Activated T-cell treated with anti-CD3 and anti-CD28 coated beads, Interleukin-2, amount 50 U/mL, for 4 hours (primary cell): ENCODE data around the gene RASA2. TPM values are rescaled to one million over a fixed set of nuclear protein-coding genes. Genes with fewer than 3 reads are reported as not detected.
A peak's percentile ranks its signal among the peaks of the same experiment; 100 is the strongest.

Source experiments
- ATAC-seq, 2 donors: fragments of 200-7000 bp; cut with Tn5 transposase; one replicate each; pipeline ENCODE4 v1.10.0; 2021
- DNase-seq: peaks from one replicate; pipeline ENCODE4 v3.0.0-alpha.2; 2020
- H3K27me3 Mint-ChIP-seq: one replicate; pipeline ENCODE4 v1.8.0; 2021; ENCODE audit warnings: low read depth, mixed read lengths
- H3K36me3 Mint-ChIP-seq: one replicate; pipeline ENCODE4 v1.8.0; 2022; ENCODE audit warnings: mixed read lengths; ENCODE audit not compliant: insufficient read depth
- H3K4me1 Mint-ChIP-seq: one replicate; pipeline ENCODE4 v1.8.0; 2021; ENCODE audit warnings: low read depth, mixed read lengths
- H3K4me3 Mint-ChIP-seq: one replicate; pipeline ENCODE4 v1.8.0; 2021; ENCODE audit warnings: mild to moderate bottlenecking, moderate library complexity, mixed read lengths
- H3K9me3 Mint-ChIP-seq: one replicate; pipeline ENCODE4 v1.8.0; 2021; ENCODE audit warnings: mixed read lengths
- total RNA-seq, 3 donors: library from RNA; stranded (reverse); gene quantifications; one replicate each; pipeline ENCODE4 v1.2.1, GENCODE V29; 2021

RASA2 gene
- total RNA-seq, 3 donors from 2014 or later: 31.0 to 37.0 (median 32.4) TPM

- DNase-seq (no peak), ATAC-seq (no peak)
- H3K4me1 Mint-ChIP-seq: peaks cover 9% of the 10 kb centered on the region
- H3K9me3 Mint-ChIP-seq: no peaks in the 10 kb centered on the region
- H3K27me3 Mint-ChIP-seq: no peaks in the 10 kb centered on the region
- H3K36me3 Mint-ChIP-seq: peaks cover 15% of the 10 kb centered on the region
- no peak overlapping the region for H3K4me3 Mint-ChIP-seq
These were observed 83.2 kb downstream of the RASA2 start for GRCh38 chr3:141570068-141570467.

GRCh38 chr3:141575879-141576743 is 89.3 kb downstream of the RASA2 start:
- DNase-seq: no peak

DNA sequence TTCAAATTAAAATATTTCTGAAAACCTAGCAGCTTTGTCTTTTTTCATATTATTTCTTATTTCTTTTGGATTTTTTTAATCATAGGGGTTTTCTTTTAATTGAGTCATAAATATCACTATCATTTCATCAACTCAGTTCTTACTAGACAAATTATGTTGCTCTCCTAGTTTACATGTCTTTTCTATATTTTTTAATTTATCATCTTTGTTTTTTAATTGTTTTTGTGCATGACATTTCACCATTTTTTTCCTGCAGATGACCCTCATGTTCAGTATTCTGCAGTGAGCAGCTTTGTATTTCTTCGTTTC is 89.9 kb downstream of the RASA2 start:
- no peak for DNase-seq
- no peaks in the 10 kb centered on the region for H3K9me3 Mint-ChIP-seq
- H3K27me3 Mint-ChIP-seq: no peaks in the 10 kb centered on the region
- no peak overlapping the region for H3K4me3 Mint-ChIP-seq
- H3K36me3 Mint-ChIP-seq: peaks cover 21% of the 10 kb centered on the region
- ATAC-seq: no peak
- peaks cover 12% of the 10 kb centered on the region for H3K4me1 Mint-ChIP-seq

More at GRCh38 chr3:141575879-141576743, 89.3 kb downstream of the RASA2 start:
- Mint-ChIP-seq H3K4me1 (peaks cover 12% of the 10 kb centered on the region), H3K9me3 (no peaks in the 10 kb centered on the region), H3K4me3 (no peak overlapping the region), H3K36me3 (peaks cover 21% of the 10 kb centered on the region), H3K27me3 (no peaks in the 10 kb centered on the region)
- ATAC-seq: peak; percentile 67 to 71

DNA sequence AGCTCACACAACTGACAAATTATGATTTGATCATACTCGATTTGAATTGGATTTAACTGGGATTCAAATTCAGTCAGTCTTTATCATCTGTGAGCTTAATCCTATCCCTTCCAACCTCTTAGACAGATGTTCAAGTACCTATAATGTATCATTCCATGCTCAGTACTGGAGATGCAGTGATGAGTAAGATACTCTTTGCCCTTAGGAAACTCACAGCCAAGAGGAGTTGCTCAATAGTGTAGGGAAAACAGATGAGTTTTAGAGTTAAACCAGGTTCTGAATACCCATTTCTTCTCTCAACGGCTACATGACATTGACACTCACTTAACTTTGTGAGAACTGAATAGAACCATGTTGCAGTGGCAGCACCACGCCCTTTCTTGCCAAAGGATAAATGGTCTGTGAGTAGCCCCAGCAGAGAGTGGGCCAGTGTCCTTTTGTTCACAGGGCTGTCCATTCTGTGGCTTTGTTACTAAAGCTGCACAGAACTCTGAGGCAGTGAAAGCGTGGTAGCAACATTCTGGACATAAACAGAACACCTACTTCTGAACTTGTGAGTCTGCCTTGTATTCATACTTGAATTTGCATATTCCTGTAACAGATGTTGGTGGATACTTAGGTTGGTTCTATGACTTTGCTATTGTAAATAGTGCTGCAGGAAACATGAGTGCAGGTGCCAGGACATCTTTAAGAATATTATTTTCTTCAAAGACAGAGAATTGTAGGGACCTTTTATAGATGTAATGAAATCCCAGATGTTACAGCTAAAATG is 91.6 kb downstream of the RASA2 start:
- H3K9me3 Mint-ChIP-seq: no peaks in the 10 kb centered on the region
- ATAC-seq: no peak
- peaks cover 12% of the 10 kb centered on the region for H3K4me1 Mint-ChIP-seq
- DNase-seq: no peak
- H3K27me3 Mint-ChIP-seq: no peaks in the 10 kb centered on the region
- no peak overlapping the region for H3K4me3 Mint-ChIP-seq
- H3K36me3 Mint-ChIP-seq: peaks cover 17% of the 10 kb centered on the region

- H3K4me1 Mint-ChIP-seq: no peaks in the 10 kb centered on the region
- peaks cover 60% of the 10 kb centered on the region for H3K36me3 Mint-ChIP-seq
These were observed 107.5 kb downstream of the RASA2 start for GRCh38 chr3:141594357-141594756.

GRCh38 chr3:141597931-141598330 is 111.1 kb downstream of the RASA2 start:
- H3K27me3 Mint-ChIP-seq: no peaks in the 10 kb centered on the region
- H3K4me1 Mint-ChIP-seq: peaks cover 2% of the 10 kb centered on the region
- peaks cover 63% of the 10 kb centered on the region for H3K36me3 Mint-ChIP-seq
- no peak overlapping the region for H3K4me3 Mint-ChIP-seq
- DNase-seq: no peak
- no peak for ATAC-seq
- peaks cover 16% of the 10 kb centered on the region for H3K9me3 Mint-ChIP-seq

More at GRCh38 chr3:141594357-141594756, 107.5 kb downstream of the RASA2 start:
- no peaks in the 10 kb centered on the region for H3K27me3 Mint-ChIP-seq
- ATAC-seq (no peak), DNase-seq (no peak)
- H3K9me3 Mint-ChIP-seq: peaks cover 3% of the 10 kb centered on the region
- H3K4me3 Mint-ChIP-seq: no peak overlapping the region

- peaks cover 16% of the 10 kb centered on the region for H3K9me3 Mint-ChIP-seq
- peaks cover 49% of the 10 kb centered on the region for H3K36me3 Mint-ChIP-seq
- peaks cover 6% of the 10 kb centered on the region for H3K4me1 Mint-ChIP-seq
- H3K27me3 Mint-ChIP-seq: no peaks in the 10 kb centered on the region
- no peak overlapping the region for H3K4me3 Mint-ChIP-seq
- ATAC-seq (no peak), DNase-seq (no peak)
These were observed 113.5 kb downstream of the RASA2 start for GRCh38 chr3:141600331-141600730.

- Mint-ChIP-seq H3K27me3 (no peaks in the 10 kb centered on the region), H3K36me3 (peaks cover 43% of the 10 kb centered on the region), H3K4me1 (peaks cover 6% of the 10 kb centered on the region), H3K4me3 (no peak overlapping the region), H3K9me3 (peaks cover 16% of the 10 kb centered on the region)
- no peak for ATAC-seq
- no peak for DNase-seq
These were observed 115.9 kb downstream of the RASA2 start for GRCh38 chr3:141602706-141603105.

GRCh38 chr3:141603473-141604035 is 116.7 kb downstream of the RASA2 start:
- ATAC-seq: peak; percentile 71 to 80
- H3K4me3 Mint-ChIP-seq: no peak overlapping the region
- peaks cover 16% of the 10 kb centered on the region for H3K9me3 Mint-ChIP-seq
- H3K36me3 Mint-ChIP-seq: peaks cover 47% of the 10 kb centered on the region
- DNase-seq: no peak
- H3K4me1 Mint-ChIP-seq: peaks cover 6% of the 10 kb centered on the region
- H3K27me3 Mint-ChIP-seq: no peaks in the 10 kb centered on the region

DNA sequence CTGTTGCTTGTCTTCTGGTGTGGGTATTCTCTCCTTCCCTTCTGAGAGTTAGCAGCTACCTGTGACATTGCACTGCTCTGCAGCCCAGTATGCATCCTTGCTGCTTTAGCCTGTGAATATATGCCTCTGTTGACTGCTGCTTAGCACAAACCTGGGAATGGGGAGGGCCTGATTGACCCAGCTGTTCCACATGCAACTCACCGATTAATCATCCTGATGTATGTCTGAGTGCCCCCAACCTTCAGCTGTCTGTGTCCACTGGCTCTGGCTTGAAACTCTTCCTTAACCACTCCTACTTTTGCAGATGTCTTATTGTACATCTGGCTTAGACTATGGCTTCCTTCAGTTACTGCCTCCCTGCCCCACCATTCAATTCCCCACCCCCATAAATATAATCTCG is 119.1 kb downstream of the RASA2 start:
- DNase-seq (no peak), ATAC-seq (no peak)
- peaks cover 37% of the 10 kb centered on the region for H3K36me3 Mint-ChIP-seq
- H3K4me1 Mint-ChIP-seq: peaks cover 4% of the 10 kb centered on the region
- H3K9me3 Mint-ChIP-seq: no peaks in the 10 kb centered on the region
- no peaks in the 10 kb centered on the region for H3K27me3 Mint-ChIP-seq
- H3K4me3 Mint-ChIP-seq: no peak overlapping the region

DNA sequence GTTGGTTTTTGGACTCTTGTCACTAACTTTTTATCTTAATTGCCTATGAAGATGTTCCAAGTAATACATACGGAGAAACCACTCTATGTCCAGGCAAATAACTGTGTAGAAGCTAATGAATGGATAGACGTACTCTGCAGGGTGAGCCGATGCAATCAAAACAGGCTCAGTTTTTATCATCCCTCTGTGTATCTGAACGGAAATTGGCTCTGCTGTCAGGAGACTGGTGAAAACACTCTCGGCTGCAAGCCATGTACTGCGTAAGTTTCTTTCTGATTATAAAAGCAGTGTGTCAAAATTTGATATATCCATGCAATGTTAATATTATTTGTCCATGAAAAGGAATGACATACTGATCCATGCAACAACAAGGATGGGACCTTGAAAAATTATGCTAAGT is 121.6 kb downstream of the RASA2 start:
- no peaks in the 10 kb centered on the region for H3K9me3 Mint-ChIP-seq
- peaks cover 36% of the 10 kb centered on the region for H3K36me3 Mint-ChIP-seq

GRCh38 chr3:141610939-141611338 is 124.1 kb downstream of the RASA2 start:
- H3K27me3 Mint-ChIP-seq: no peaks in the 10 kb centered on the region
- no peak for ATAC-seq
- no peak for DNase-seq
- H3K4me1 Mint-ChIP-seq: no peaks in the 10 kb centered on the region
- no peak overlapping the region for H3K4me3 Mint-ChIP-seq
- H3K36me3 Mint-ChIP-seq: peaks cover 33% of the 10 kb centered on the region
- H3K9me3 Mint-ChIP-seq: no peaks in the 10 kb centered on the region

More for the DNA sequence above, 121.6 kb downstream of the RASA2 start:
- Mint-ChIP-seq H3K4me1 (peaks cover 4% of the 10 kb centered on the region), H3K4me3 (no peak overlapping the region), H3K27me3 (no peaks in the 10 kb centered on the region)
- DNase-seq (no peak), ATAC-seq (no peak)

DNA sequence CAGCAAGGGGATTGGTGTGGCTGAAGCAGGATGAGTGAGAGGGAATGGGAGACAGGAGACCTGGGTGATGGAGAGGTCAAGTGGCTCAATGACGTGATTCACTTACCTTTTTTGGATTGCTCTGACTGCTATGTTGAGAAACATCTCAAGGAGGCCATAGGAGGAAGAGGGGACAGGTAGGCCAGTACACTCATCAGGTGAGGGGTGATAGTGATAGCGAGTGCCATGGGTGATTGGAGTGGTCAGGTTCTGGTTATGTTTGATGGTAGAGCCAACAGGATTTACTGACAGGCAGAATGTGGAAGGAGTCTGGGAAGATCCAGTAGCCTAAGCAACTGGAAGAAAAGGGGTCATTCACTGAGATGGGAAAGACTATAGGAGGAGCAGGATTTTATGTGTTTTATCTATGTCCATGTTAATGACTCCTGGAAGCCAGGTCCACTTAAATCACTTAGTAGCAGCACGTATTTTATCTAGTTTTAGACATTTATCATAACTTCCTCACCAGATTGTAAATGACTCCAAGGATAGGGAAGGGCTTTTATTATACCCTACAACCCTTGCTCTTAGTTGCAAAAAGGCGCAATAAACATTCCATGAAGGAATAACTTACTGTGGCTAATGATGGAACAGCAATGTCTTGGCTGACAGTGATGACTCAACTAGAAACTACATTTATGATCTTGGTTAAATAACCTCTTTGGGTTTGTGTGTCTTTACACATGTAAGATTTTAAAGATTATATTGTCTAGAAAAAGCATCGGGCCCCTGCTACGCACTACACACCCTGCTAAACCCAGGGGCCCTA is 131.5 kb downstream of the RASA2 start:
- no peaks in the 10 kb centered on the region for H3K9me3 Mint-ChIP-seq
- H3K27me3 Mint-ChIP-seq: no peaks in the 10 kb centered on the region
- DNase-seq (no peak), ATAC-seq (no peak)
- H3K4me3 Mint-ChIP-seq: no peak overlapping the region
- H3K4me1 Mint-ChIP-seq: no peaks in the 10 kb centered on the region
- peaks cover 6% of the 10 kb centered on the region for H3K36me3 Mint-ChIP-seq

DNA sequence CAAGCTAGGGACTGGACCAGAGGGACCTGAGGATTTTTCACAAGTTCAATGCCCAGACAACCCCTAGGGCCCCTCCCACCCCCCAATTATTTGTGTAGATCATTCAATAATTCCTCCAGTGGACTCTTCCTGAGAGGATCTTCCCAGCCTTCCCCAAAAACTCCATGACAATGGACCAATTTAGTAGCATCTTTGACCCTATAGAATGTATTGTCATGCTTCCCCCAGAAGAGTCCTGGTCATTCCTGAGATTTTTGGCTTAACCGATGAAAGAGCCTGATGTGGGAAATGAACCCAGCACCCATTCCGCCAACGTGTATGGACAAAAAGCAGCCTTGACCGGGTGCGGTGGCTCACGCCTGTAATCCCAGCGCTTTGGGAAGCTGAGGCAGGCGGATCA is 132.1 kb downstream of the RASA2 start:
- H3K36me3 Mint-ChIP-seq: peaks cover 6% of the 10 kb centered on the region
- no peaks in the 10 kb centered on the region for H3K9me3 Mint-ChIP-seq
- H3K27me3 Mint-ChIP-seq: no peaks in the 10 kb centered on the region
- no peak for ATAC-seq
- no peaks in the 10 kb centered on the region for H3K4me1 Mint-ChIP-seq
- H3K4me3 Mint-ChIP-seq: no peak overlapping the region
- DNase-seq: no peak
